HG02938 (cell line): ENCODE data around the gene TSPEAR.

Experiments
- ATAC-seq: cut with Tn5 transposase; IDR thresholded peaks from one replicate; pipeline ENCODE4 v1.9.1; 2021; ENCODE audit warnings: mild to moderate bottlenecking, moderate library complexity; ENCODE audit not compliant: unreplicated experiment

The TSPEAR gene

DNA sequence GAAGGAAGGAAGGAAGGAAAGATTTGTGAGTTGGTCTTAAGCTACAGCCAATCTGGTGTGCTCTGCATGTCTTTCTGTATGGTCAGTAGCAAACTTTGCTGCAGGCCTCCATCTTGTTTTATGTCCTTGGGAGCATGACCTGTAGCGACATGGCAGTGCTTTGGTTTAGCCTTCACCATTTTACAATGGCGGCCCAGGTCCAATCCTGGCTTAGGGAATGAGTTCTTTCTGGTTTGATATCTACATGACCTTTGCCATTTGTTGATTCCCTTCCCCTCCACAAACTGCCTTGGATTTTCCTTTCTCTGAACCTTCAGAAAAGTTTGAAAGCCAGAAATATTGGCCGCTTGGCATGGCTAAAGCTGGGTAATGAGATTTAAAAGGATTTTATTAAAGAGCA is 30.5 kb upstream of the TSPEAR start:
- no peak for ATAC-seq

DNA sequence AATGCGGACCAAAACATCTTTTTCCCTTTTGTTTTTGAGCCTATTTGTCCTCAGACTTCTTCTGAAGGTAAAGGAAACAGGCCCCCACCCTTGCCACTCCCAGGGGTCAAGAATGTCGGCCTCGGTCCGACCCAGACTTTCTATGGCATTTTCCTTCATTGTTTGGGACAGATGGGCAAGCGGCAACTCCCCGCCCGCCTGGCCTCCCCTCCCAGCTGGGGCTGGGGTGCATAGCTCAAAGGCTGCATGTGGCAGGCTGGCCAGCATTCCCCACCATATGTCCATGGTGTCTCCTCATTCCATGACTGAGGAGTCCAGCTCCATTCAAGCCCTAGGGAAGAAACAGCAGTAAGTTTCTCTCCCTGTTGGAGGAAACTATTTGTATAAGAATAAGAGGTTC is 29.4 kb upstream of the TSPEAR start:
- no peak for ATAC-seq

DNA sequence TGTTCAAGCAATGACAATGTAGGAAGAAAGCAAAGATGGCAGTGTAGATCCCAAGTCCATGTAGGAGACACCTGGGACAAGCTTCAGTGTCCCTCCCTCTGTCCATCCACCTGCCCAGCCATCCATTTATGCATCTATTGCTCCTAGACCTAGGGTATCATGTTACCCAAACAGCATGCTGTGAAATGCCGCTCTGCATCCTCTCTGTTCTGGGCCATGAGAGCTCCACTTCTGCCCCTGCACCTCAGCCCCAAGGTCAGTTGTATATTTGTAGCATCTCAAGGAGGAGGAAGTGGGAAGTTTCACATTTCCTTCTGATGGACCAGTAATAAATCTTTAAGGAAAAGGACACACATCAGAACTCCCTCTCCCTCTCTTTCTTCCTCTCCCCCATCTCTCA is 27.9 kb upstream of the TSPEAR start:
- ATAC-seq = no peak

DNA sequence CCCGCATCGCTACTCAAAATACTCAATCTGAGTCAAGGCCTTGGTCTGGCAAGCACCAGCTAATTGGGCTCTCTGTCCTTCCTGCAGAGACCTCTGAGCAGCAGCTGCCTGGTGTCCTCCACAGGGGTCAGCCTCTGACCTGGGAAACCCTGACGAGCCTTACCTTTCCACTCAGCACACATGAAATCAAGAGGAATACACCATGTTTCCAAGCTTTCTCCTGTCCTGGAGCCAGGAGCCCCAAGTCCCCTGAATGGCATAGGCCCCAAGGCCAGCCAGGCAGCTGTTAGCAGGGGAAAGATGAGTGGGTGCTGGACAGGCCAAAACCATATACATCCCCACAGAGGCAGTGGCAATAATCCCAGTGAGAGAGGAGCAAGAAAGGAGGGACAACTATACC is 27.2 kb upstream of the TSPEAR start:
- no peak for ATAC-seq

DNA sequence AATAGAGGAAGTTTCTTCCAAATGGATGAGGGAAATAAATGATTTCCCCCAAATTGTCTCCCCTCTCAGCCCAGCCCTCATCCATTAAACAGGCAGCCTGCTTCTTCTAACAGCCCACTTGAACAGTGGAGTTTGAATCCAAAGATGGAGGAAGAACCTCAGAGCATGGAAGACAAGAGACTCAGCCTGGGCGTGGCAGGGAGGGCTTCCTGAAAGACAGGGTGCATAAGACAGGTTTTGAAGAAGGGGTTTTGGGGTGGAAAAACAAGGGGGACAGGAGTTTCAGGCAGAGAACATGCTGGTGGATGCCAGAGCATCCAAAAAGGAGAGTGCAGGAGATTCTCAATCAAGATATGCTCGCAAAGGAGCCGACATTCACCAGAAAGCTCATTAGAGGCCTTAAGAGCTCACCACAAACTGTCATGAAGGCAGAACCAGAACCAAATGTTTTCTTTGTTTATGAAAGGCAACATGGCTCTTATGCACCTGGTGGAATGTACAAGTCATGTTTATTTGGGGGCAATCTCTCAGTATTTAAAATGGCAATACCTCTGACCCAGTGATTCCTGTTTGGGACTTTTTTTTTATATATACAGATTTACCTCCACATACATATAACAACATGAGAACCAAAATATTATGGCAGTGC is 26.5 kb upstream of the TSPEAR start:
- ATAC-seq = no peak

DNA sequence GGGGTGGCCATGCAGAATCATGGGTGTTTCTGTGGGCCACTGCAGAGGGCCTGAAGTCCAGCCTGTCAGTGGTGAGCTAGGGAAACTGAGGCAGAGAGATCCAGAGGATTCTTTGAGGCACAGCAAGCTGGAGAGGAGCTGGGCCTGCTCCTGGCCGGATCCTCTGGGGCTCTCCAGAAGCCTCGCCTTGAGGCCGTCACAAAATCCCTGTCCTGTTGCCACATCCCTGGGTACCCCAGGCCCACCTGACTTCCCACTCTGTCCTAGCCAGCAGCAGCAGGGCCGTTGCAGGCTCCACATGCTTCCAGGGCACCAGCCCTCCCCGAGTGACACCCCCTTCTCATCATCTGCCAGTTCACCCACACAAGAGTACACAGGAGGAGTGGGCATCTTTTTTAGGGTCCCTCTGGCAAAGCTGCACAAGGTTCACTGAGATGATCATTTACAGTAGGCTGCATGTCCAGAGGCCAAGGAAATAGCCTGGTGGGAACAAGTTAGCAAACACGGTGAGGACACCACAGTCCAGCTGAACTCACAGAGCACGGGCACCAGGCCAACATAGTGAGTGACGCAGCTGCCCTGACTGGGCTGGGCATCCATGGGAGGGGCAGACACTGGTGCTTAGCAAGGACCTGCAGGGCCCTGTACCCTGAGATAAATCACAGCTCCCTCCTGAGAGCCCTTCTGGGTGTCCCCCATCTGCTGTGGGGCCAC is 25.1 kb upstream of the TSPEAR start:
- ATAC-seq = no peak

DNA sequence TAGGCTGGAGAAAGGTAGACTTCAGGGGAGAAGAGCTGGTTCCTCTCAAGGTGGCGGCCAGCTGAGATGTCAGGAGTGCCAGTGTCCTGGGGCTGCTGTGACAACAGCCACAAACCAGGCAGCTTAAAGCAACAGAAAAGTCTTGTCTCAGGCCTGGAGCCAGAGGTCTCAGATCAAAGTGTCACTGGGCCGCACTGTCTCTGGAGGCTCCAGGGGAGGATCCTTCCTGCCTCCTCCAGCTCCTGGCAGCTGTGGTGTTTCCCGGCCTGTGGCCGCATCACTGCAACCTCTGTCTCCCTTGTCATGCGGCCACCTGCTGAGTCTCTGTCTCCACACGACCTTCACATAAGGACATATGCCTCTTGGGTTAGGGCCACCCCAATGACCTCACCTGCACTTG is 24.4 kb upstream of the TSPEAR start:
- no peak for ATAC-seq

DNA sequence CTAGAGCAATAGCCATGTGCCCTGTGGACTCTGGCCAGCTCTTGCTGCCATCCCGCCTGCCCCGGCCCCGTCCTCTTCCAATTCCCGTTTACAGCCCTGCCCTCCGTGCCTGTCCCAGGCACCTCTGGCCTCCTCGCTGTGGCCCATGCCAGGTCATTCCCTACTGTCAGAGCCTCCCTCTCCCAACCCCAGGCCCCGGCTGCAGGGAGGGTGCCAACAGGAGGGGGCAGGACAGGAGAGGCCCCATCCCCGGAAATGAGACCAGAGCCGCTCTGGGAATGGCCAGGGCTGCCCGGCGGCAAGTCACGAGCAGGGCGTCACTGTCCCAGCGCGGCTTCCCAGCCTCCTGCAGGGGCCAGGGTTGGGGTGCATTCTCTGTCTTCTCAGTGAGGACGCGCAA is 23.5 kb upstream of the TSPEAR start:
- ATAC-seq = no peak

DNA sequence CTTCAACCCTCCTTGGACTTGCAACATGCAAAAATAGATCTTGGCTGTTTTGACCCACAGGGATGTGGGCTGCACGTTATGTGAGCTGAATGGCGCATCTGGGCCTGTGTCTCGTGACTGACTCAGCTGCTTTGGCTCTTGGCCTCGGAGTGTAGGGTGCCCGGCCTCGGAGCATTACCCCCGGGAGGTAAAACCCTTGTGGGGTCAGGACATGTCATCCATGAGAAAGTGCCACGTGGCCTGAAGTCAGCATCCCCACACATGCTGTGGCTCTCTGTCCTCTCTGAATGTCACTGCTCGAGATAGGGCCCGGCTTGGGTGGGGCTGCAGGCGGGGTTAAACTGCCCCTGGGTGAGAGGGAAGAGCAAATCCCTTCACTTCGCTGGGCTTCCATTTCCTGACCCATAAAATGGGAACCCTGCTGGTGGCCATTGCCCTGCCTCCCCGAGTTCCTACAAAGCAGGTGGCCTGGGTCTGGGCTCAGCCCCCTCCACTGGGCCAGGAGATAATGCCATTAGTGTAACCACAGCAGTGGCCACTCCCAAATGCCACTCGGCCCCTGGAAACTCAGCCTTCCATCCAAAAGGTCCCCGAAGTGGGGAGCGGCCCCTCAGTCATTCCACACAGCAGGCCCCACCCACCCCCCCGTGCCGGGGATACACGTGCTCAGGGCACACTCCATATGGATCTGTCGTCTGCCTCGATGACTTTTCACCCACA is 22.8 kb upstream of the TSPEAR start:
- no peak for ATAC-seq

DNA sequence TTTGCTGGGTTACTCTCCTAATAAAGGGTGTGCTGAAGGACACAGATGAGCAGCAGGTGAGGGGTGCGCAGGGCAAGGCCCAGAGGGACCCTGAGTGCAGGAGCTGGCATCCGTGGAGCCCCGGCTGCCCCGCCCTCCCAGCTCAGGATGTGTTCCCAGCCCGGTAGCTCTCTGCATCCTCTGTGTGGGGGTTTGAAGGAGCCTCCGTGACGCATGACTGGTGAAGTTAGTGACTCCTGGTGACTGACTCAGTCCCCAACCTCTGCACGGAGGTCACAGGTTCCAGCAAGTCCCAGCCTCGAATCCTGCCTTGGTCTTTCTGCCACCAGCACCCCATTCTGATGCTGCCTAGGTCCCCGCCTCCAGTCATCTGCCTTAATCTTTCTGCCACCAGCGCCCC is 21.6 kb upstream of the TSPEAR start:
- no peak for ATAC-seq

DNA sequence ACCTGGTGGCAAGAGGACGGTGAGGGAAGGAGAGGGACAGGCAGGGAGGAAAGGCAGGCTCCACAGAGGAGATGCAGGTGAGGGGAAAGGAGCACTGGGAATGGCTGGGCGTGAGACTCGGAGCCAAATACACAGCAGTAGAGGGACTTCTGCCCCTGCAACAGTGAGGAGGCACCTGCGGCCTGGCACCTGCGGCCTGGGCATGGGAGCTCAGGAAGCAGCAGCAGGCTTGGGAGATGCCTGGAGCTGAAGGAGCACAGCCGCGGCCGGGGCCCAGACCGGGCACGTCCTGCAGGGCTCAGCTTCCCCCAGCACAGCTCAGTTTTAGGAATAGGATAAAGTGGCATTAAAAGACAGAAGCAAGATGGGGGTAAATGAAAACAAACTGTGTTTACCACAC is 20.9 kb upstream of the TSPEAR start:
- no peak for ATAC-seq

DNA sequence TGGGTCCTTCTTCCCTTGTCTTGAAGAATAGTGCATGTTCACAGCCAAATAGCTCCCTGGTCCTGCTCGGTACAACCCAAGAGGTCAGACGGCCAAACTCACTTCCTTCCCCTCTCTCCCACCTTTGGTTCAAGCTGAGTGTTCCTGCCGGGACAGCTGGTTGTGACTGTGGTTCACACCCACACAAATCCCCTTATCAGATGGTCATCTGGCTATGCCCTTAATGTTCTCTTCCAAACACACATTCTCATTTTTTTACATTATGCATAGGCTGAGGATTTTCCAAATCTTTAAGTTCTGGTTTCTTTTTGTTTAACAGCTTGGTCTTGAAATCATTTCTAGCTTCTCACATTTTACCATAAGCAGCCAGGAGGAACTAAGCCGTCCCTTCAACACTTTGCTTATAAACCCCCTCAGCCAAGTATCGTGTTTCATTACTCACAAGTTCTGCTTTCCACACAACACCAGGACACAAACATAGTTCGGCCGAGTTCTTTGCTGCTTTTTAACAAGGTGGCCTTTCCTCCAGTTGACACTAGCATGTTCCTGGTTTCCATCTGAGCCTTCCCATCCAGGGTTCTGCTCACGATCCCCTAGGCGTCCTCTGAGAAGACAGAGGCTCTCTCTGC is 19.7 kb upstream of the TSPEAR start:
- no peak for ATAC-seq

DNA sequence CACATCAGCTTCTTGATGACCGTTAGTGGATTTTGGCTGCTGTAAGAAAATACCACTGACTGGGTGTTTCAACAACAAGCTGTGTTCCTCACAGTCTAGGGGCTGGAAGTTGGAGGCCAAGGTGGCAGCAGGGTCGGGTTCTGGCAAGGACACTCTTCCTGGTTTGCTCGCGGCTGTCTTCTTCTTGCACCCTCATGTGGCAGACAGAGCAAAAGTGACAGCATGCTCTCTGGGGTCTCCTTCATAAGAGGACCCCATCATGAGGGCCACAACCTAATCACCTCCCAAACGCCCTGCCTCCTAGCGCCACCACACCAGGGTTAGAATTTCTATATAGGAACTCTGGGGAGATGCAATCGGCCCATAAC is 18.6 kb upstream of the TSPEAR start:
- no peak for ATAC-seq

DNA sequence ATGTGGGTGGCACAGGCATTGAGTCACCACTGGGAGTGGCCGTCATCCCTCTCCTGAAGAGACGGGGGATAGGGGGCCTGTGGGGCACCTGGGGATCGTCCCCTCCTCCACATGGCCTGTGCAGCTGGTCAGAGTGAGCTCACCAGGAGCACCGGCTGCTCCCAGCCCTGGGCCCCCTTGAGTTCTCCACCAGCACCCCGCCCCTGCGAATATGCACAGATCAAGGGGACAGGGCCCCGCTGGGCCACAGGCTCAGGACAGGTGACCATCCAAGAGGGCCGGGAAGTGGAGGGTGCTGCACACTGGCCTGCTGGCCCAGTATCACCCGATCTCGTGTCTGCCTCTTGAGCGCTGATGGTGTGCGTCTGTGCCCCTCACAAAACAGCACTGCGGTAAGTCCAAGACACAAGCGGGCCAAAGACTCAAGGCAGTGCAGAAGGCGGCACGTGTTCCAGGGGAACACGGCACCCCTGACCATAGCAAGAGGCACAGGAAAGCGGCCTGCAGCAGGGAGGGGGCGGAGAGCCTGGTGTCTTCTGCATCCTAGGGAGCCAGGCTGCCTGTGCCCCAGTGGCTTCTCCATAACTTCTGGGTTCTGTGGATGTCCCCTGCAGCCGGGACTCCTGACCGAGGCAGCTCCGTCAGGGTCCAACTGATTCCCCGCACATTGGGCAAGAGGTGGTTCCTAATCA is 18.1 kb upstream of the TSPEAR start:
- no peak for ATAC-seq

DNA sequence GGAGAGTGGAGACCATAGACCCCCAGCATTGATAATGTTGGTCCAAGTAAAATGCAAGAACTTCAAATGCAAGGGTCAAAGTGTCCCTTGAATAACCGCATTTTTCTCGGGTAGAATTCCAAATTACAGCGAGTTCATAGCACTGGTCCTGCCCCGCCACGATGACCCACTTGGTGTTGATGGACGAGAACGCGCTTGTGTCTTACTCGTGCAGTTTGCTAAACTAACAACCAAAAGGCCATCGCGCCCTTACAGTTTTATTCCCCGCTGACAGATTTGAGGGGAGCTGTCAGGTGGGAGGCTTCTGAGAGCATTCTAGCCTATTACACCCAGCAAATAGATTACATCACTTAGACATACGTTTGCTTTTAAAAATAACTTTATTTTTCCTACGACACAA is 17.3 kb upstream of the TSPEAR start:
- ATAC-seq = no peak

DNA sequence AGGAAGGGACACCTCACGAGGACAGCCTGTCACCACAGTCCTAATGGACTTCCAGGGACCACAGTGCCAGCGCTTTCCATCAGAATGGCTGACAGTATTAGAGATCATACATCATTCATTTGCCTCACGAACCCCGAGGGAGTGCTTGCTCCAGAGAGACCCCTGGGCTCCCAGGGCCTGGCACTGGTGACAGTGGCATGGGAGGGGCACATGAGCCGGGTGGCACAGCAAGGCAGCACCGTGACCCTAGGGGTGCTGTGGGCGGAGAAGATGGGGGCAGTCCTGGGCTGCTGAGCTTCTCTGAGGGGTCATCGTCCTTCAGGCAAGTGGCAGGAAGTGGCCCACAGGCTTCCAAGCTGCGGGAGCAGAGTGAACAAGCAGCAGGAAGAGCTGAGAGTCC is 16.4 kb upstream of the TSPEAR start:
- no peak for ATAC-seq

DNA sequence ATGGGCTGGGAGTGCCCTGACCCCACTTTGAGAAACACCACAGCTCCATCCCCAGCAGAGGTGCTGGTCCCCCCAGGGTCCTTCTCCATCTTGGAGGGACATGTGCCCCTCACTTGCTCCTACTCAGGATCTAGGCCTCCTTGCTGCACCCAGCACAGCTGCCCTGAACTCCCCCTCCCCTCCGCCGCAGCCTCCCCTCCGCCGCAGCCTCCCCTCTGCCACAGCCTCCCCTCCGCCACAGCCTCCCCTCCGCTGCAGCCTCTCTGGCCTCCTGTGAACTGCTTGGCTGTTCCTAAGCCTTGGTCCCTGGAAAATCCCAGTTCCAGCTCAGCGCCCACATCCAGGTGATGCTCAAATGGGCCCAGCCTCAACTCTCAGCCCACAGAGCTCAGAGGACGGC is 15.9 kb upstream of the TSPEAR start:
- no peak for ATAC-seq

DNA sequence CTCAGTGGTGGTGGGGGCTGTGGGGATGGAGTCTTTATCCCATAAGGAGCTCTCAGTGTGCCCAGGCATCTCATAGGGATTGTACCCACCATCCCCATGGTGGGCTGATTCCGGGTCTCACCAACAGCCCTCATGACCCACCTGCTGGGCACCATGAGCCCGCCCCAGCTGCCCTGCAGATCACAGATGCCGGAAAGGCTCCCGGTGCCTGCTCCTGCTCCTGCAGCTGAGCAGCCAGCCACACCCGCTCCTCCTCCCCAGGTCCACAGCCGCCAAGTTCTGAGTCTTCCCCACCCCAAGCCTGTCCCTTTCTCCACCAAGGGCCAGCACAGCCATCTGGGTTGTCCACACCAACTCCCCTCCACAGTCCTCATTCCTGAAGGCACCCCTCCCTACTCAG is 15.5 kb upstream of the TSPEAR start:
- no peak for ATAC-seq

DNA sequence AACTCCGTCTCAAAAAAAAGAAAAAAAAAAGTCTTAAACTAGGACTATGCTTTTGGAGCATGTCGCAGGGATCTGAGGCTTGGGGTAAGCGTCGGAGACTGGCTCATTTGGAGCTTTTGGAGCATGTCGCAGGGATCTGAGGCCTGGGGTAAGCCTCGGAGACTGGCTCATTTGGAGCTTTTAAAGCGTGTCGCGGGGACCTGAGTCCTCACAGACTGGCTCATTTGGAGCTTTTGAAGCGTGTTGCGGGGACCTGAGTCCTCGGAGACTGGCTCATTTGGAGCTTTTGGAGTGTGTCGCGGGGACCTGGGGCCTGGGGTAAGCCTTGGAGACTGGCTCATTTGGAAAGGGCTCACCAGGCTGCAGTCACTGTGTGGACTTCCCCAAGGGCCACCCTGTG is 13.6 kb upstream of the TSPEAR start:
- no peak for ATAC-seq

DNA sequence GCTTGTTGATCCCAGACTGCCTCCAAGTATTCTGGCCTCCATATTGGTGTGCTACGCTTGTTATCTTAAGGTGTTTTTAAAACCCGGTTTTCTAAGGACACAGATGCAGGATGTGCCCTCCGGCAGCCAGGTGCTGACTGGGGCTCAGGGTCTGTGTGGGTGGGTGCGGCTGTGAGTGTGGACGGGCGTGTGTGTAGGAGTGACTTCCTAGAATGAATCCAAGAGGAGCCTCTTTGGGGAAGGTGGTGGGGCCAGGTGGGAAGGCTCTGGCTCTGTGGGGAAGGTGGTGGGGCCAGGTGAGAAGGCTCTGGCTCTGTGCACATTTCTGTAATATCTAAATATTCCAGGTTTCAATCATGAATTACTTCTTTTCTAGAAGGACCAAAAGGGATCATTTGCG is 12.8 kb upstream of the TSPEAR start:
- ATAC-seq = no peak
